GM21717 (cell line): ENCODE data around the gene GLIS2.

ENCODE experiments used
- ATAC-seq: cut with Tn5 transposase; IDR thresholded peaks from one replicate; pipeline ENCODE4 v1.9.1; 2021; ENCODE audit warnings: mild to moderate bottlenecking, moderate library complexity; ENCODE audit not compliant: unreplicated experiment

GLIS2 gene

DNA sequence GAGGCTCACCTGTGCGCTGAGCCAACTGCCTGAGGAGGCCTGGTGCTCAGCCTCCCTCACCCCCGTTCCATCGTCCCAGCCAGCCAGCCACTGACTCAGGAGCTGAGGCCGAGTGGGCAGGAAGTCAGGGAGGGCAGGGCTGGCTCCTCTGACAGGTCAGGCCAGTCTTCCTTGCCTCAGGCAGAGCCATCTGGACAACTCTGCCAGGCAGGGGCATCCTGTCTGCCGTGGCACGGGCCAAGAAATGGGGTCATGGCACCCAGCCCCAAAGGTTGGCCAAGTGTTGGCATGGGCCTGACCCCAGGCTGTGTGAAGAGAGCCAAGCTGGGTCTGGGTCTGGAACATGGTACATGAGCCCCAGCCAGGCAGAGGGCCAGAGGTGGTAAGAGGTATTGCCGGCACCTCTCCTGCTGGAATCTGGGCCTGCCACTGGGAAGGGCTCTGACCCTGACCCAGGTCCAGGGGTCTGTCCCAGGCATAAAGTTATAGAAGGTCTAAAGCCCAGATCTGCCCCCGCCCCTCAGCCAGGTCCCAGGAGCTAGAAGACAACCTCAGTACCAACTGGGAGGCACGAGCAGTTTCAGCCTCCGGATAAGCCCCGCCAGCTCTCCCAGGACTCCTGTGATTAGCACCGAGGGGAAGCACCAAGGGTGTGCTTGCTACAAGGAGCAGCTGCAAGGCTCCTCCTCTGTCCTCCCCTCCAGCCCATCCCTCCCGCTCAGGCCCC is 53.3 kb downstream of the GLIS2 start:
- no peak for ATAC-seq

GRCh38 chr16:4370151-4370550 is 54.3 kb downstream of the GLIS2 start:
- ATAC-seq, result no peak

- no peak for ATAC-seq
Observed at GRCh38 chr16:4370570-4371356, 54.9 kb downstream of the GLIS2 start.

DNA sequence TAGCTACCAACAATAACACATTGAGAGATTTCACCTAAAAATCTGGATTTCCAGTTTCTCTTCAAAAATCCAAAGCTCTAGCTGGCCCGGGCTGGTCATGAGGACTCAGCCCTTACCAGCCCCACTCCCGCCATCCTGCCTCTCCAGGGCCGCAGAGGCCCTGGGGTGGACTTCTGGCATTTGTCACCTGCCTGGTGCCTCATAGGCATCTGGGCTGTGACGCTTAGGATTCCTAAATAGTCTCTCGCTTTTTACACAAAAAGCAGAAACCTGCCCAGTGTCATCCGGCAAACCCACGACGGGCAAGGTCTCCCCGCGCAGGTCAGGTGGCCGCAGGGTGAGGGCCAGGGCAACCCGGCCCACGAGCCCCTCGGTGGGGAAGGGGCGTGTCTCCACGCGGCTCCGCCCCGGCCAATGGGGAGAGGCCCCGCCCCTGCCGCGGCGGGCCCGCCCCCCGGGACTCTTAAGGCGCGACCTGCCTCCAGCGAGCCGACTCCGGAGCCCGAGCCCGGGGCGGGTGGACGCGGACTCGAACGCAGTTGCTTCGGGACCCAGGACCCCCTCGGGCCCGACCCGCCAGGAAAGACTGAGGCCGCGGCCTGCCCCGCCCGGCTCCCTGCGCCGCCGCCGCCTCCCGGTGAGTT is 55.6 kb downstream of the GLIS2 start, which contains the start of gene VASN:
Gene VASN (plus strand): TSS at position 492 of the 644 bp plus-strand sequence. CDS start 9,030 bp downstream, outside the sequence.
- ATAC-seq, result no peak

DNA sequence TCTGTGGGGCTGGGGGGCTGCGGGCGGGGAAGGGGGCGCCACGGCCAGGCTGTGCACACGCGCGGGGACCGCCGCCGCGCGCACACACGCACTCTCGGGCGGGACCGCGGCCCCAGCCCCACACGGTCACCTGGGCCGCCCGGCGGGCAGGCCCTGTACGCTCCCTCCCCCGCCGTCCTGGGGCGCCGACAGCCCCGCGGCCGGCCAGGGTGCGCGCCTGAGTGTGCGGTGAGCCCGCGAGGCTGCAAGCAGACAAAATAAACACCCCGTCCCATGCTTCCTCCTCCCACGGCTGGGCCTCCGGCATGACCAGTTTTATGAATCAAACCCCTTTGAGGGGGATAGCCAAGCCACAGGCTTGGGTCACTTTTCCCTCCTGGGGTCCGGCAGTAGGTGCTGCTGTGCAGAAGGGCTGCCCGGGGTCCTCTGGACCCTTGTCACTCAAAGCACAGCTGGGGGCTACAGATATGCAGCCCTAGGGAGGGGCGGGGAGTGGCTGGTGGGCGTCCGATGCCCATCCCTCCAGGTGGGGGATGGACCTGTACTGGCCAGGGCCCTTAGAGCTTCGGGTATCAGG is 56.2 kb downstream of the GLIS2 start:
- no peak for ATAC-seq

DNA sequence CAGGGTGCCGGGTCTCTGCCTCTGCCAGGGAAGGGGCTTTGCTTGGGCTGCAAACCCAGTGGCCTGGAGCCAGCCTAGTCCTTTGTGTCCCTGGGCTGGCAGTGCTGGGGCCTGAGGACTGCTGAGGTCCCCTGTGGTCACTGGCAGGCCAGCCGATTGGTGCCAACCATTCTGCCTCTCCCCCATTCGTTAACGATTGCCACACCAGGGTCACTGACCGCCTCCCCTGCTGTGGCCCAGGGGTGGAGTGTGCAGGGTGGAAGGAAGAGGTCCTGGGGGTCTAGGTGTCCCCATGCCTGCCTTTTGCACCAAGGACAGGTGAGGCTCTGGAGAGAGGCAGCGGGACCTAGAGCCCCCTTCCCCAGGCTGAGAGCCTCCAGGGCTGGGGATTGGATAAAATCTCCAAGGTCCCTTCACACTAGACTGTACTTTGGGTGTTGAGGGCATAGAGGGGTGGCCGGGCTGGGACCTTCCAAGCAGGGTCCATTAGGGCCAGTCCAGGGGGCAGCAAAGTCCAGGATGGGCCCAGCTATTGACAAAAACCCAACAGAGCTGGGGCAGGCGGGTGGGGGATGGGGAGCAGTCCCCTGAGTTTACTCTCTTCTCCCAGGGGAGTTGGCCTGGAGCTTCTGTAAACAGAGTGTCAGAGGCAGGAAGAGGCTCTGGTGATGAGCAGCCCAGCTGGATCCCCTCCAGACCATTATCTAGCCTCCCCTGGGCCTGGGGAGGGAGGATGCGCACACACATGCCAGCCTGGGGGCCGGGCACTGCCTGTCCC is 56.9 kb downstream of the GLIS2 start:
- no peak for ATAC-seq

DNA sequence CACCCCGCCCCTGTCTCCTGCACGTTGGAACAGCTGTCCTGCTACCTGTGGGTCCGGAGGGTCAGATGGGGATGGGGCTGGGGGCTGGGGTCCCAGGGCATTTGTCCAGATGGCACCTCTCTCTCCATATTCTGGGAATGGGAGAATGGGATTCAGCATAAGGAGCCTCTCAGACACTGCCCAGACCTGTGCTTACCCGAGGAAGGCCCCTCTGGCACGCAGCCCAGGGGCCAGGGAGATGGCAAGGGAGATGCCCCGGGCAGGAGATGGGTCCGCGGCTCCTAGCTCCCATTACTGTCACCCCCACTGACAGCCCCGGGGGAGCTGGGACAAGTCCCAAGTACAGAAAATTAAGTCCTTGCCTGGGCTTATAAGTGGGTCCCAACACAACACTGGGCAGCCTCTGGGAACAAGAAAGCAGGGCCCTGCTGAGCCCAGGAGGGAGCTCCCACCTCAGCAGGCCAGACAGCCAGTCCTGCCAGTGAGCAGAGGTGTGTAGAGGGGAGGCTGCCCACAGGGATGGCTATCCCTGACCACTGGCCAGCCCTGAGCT is 57.6 kb downstream of the GLIS2 start:
- no peak for ATAC-seq

- ATAC-seq, result no peak
Observed at GRCh38 chr16:4373909-4374742, 58.3 kb downstream of the GLIS2 start.

- no peak for ATAC-seq
Observed at GRCh38 chr16:4375717-4376116, 59.9 kb downstream of the GLIS2 start.

DNA sequence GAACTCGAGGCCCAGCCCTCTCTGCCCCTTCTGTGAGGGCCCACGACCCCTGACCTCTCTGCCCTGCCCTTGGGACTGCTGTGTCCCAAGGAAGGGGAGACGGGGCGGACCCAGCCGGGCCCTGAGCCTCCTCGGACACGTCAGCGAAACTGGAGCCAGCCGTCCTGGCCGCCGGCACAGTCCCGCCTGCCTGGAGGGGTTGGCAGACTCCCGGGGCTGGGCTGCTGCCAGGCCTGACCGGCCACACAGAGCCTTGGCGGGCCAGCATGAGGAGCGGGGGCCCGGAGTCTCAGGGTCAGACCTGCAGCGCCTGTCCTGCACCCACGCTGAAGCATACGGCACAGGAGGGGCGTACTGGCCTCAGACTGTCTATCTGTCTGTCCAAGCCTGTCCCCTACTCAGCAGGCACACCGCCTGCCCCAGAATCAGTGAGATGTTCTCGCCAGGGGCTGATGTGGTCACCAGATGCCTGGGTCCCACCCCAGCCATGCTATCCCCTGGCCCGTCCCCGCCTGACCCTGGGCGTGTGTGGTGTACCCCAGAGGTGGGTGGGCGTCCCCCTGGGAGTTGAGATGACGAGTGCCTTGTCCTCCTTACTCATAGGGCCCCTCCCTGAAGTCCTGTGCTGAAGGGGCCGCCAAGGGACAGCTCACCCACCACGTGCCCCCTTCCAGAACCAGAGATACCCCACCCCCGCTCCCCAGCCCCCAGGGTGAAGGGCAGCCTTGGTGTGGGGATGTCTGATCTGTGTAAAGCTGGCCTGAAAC is 60.4 kb downstream of the GLIS2 start:
- no peak for ATAC-seq

- ATAC-seq, result no peak
Observed at GRCh38 chr16:4376893-4377572, 61.2 kb downstream of the GLIS2 start.

GRCh38 chr16:4377573-4378154 is 61.8 kb downstream of the GLIS2 start:
- ATAC-seq, result no peak

DNA sequence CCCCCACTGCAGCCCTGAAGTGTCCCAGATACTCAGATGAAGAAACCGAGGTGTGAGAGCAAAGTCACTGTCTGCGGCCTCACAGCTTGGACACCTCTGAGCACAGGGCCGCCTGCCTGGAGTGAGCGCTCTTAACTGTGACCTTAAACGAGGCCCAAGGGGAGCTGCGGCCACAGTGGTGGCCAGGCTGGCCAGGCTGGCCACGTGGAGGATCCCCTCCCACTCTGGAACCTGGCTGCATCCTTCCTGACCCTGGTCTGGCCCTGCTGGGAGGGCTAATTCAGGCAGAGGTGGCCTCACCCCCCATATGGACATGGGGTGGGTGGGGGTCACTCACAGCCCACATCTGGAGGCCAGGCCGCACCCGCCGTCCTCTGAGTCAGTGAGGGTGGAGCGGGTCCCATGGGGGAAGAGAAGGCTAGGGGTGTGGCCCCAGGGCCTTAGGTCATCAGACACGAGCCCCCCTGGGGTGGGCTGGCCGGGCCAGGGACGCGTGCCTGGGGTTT is 62.3 kb downstream of the GLIS2 start:
- no peak for ATAC-seq

- no peak for ATAC-seq
Observed at GRCh38 chr16:4378999-4379690, 63.3 kb downstream of the GLIS2 start.

DNA sequence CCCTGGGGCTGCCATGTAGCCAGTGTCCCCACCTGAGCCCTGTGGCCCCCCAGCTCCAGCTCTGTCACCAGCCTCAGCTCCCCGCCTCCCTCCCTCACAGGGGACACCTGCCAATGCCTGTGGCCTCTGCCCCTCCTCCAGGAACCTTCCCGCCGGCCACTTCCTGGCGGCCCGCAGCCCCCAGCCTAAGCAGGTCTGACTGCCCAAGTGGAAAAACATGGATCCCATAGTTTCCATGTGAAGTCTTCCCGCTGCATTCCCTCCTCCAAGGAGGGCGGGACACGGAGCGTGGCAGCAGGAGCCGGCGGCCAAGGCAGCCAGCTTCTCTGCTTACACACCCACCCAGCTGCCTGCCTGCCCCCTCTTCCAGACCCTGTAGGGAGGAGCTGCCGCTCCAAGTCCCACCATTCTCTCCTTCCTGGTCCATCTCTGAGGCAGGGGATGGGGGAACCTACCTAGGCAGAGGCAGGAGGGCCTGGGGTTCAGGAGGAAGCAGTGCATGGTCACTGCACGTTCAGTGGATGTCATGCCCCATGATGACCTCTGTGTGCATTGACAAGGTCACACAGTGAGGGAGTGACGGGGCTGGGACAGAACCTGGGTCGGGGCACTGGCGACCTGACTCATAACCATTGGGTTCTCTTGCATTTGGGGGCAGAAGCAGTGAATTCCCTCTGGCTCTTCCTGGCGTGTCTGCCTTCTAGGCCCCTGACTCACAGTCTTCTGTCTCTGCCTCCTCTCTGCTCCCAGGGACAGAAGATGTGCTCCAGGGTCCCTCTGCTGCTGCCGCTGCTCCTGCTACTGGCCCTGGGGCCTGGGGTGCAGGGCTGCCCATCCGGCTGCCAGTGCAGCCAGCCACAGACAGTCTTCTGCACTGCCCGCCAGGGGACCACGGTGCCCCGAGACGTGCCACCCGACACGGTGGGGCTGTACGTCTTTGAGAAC is 64.5 kb downstream of the GLIS2 start:
- ATAC-seq, result no peak
